Measurements from ENCODE around the gene AUTS2. TPM values are rescaled to one million over a fixed set of nuclear protein-coding genes. Genes with fewer than 3 reads are reported as not detected.

Gene AUTS2
- total RNA-seq, 1 experiment from 2014 or later: not detected

DNA sequence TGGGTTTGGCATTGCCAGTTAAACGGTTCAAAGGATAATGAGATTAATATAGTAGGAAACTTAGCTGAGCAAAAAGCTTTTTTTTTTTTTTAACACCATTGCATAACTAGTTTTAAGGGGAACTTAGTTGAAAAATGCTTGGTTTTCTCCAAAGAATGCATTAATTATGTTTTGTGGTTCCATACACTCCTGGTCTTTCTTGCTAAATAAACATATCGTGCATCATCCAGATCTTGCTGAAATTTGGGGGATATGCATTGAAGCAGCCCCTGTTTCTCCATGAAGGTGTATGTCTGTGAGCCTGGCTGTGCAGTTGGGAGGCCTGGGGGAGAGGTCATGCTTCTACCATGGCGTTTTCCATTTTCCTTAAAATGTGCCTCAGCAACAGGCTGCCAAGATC lies 975.4 kb downstream of the AUTS2 start:
- no peaks in the 10 kb centered on the region for H3K4me1 ChIP-seq (replicated peaks)
- H3K9me3 ChIP-seq (replicated peaks): 0 out of 2 replicates have a peak, but pooled peaks cover 3% of the 10 kb centered on the region
- H3K36me3 ChIP-seq: no peaks in the 10 kb centered on the region
- no peak overlapping the region for H3K27ac ChIP-seq
- DNase-seq (ENCODE audit: low read depth in 1 of 2, low spot score in 2 of 2): no peak
- H3K27me3 ChIP-seq (replicated peaks): no peaks in the 10 kb centered on the region
- H3K4me3 ChIP-seq: no peak overlapping the region

DNA sequence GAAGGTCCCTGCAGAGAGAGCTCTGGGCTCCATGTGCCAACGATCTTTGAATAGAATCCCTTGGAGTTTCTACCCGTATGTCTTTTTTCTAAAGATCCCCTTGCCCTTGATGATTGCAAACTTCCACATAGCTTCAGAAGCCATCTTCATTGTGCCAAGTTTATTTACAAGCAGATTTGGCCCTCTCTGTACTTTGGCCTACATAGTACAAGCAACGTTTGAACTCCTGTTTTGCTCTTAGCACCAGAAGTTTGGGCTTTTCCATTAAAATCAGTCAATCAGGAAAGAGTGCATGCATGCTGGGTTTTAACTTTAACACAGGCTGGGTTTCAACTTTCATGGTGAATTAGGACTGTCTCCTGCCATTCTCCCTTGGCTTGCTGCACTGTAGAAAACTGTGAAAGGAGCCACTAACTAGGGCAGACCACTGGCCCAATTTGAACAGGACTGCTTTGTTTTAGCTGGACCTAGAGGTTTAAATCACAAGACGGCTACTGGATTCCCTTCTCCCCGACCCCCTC lies 976.1 kb downstream of the AUTS2 start:
- H3K4me3 ChIP-seq: no peak overlapping the region
- no peaks in the 10 kb centered on the region for H3K4me1 ChIP-seq (replicated peaks)
- H3K27me3 ChIP-seq (replicated peaks): no peaks in the 10 kb centered on the region
- DNase-seq (ENCODE audit: low read depth in 1 of 2, low spot score in 2 of 2): no peak
- H3K27ac ChIP-seq: no peak overlapping the region
- H3K36me3 ChIP-seq: no peaks in the 10 kb centered on the region
- H3K9me3 ChIP-seq (replicated peaks): 0 out of 2 replicates have a peak, but pooled peaks cover under 1% of the 10 kb centered on the region

DNA sequence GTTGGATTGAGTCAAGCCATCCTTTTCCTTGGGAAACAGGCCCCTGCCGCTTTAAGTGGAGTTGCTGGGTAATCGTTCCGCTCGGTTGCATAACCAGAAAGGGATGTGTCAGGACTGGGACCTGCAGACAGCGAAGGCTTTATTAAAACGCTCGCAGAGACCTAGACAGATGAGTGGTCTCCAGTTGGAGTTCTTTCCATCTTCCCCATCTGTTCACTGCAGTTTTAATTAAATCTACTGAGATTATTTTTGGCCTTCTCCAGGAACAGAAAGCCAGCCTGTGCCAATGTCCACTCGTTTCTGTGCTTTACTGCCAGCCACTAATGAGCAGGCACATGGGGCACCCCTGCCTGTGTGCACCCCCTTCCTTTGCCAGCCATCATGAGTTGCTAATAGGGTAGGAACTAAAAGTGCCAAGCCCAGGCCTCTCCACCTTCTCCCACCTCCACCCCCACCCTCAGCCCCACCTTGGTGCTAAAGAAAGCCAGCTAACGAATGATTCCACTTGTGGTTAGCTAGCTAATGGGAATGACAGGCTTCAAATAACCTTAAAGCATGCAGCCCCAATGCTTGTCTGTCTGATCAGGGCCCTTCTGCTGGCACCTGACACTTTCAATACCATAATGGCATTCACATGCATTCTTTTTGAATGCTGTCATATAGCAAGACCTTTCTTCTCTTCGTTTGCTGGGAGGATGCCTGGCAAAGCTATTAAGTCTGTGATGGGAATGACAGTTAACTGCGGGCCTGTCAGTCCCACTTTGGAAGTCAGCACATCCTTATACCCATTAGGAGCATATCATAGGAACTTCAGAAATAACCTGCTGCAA lies 976.9 kb downstream of the AUTS2 start:
- no peak for DNase-seq (ENCODE audit: low read depth in 1 of 2, low spot score in 2 of 2)
- Histone ChIP-seq H3K27ac (no peak overlapping the region), H3K4me3 (no peak overlapping the region), H3K36me3 (no peaks in the 10 kb centered on the region), H3K9me3 (replicated peaks) (no peaks in the 10 kb centered on the region), H3K4me1 (replicated peaks) (no peaks in the 10 kb centered on the region), H3K27me3 (replicated peaks) (no peaks in the 10 kb centered on the region)

DNA sequence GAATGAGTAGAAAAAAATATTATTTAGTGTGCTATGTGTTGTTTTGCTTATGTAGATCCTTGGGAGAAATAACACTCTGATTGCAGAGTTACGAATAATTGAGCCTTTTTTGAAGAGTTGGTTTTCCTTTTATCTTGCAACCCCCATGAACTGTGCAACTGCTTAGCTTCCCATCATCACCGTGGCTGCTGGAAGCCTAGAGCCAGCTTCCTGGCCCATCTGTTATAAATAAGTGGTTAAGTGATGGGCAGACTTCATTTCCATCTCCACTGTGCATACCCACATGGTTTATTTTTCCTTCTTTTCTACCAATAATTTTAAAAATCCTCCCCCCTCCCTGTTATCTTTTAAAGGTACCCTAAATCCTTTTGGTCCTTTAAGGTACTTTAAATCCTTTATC lies 978.8 kb downstream of the AUTS2 start:
- Histone ChIP-seq H3K9me3 (replicated peaks) (no peaks in the 10 kb centered on the region), H3K36me3 (no peaks in the 10 kb centered on the region), H3K27me3 (replicated peaks) (no peaks in the 10 kb centered on the region), H3K4me3 (no peak overlapping the region), H3K4me1 (replicated peaks) (no peaks in the 10 kb centered on the region), H3K27ac (no peak overlapping the region)
- no peak for DNase-seq (ENCODE audit: low read depth in 1 of 2, low spot score in 2 of 2)

DNA sequence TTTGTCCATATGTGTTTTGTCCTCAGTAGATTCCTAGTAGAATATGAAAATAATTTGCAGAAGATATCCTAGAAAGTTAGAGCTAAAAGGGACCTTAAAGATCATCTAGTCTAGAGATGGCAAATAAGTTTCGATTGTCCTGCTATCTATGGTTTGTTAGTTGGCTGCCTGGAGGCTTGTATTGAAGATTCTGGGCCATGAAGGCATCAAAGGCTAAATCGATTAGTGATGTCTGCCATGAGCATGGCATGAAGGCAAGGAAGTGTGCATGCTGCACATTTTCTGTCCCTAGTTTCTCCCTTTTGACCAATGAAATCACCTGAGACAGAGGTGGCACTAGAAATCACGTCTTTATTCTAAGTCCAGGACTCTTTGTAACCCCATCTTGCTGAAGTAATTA lies 979.9 kb downstream of the AUTS2 start:
- Histone ChIP-seq H3K27me3 (replicated peaks) (no peaks in the 10 kb centered on the region), H3K4me1 (replicated peaks) (no peaks in the 10 kb centered on the region), H3K9me3 (replicated peaks) (no peaks in the 10 kb centered on the region), H3K36me3 (no peaks in the 10 kb centered on the region), H3K27ac (no peak overlapping the region), H3K4me3 (no peak overlapping the region)
- no peak for DNase-seq (ENCODE audit: low read depth in 1 of 2, low spot score in 2 of 2)

DNA sequence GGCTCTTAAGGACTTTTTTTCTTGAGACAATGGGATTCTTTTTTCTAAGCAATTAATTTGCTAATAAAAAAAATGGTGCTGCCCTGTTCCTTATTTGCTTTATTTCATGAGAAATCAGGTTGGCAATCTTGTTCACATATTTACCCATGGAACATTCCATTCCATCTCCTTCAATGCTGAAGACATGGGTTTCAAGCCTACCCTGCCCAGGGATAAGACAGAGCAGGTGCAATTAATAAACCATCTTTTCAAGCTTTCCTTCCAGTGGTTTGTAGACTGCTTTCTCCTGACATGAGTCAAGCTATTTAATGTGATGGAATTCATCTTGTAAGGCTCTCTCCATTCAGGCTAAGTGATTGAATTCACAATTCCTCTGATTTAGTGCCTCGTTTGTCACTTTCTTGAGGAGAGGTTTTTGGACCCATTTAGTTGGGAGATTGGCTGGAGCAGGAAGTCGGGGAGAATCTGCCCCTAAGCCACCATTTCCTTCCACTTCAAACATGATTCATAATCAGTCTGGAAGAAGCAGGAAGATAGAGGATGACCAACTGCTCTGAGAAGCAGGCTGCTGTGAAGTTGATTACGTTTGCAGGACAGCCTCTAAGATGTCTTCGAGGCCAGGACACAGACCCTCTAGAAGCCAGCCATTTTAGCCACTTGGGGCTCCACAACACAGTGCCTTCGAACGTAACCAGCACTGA lies 981.3 kb downstream of the AUTS2 start:
- H3K27me3 ChIP-seq (replicated peaks): no peaks in the 10 kb centered on the region
- DNase-seq (ENCODE audit: low read depth in 1 of 2, low spot score in 2 of 2): no peak
- no peak overlapping the region for H3K27ac ChIP-seq
- no peaks in the 10 kb centered on the region for H3K9me3 ChIP-seq (replicated peaks)
- H3K4me1 ChIP-seq (replicated peaks): no peaks in the 10 kb centered on the region
- no peak overlapping the region for H3K4me3 ChIP-seq
- no peaks in the 10 kb centered on the region for H3K36me3 ChIP-seq

DNA sequence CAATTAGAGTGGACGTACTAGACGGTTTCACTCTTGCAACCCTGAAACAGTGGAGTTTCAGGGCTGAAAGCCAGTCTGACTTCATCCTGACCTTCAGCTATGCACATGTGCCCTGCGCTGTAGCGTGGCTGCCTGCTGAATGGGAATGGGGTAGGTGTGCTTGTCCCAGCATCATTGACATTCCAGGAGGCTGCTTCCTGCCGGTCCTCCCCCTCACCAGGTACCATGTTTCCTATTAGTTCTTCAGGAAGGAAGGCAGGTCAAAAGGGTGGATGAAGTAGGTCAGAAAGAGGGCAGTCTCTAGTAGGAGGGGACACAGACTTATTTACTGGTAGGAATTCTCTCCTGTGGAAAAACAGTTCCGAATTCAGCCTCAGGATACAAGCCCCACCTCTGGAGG lies 981.9 kb downstream of the AUTS2 start:
- no peaks in the 10 kb centered on the region for H3K36me3 ChIP-seq
- H3K4me1 ChIP-seq (replicated peaks): no peaks in the 10 kb centered on the region
- H3K27me3 ChIP-seq (replicated peaks): no peaks in the 10 kb centered on the region
- no peak for DNase-seq (ENCODE audit: low read depth in 1 of 2, low spot score in 2 of 2)
- no peaks in the 10 kb centered on the region for H3K9me3 ChIP-seq (replicated peaks)
- H3K4me3 ChIP-seq: no peak overlapping the region
- no peak overlapping the region for H3K27ac ChIP-seq

DNA sequence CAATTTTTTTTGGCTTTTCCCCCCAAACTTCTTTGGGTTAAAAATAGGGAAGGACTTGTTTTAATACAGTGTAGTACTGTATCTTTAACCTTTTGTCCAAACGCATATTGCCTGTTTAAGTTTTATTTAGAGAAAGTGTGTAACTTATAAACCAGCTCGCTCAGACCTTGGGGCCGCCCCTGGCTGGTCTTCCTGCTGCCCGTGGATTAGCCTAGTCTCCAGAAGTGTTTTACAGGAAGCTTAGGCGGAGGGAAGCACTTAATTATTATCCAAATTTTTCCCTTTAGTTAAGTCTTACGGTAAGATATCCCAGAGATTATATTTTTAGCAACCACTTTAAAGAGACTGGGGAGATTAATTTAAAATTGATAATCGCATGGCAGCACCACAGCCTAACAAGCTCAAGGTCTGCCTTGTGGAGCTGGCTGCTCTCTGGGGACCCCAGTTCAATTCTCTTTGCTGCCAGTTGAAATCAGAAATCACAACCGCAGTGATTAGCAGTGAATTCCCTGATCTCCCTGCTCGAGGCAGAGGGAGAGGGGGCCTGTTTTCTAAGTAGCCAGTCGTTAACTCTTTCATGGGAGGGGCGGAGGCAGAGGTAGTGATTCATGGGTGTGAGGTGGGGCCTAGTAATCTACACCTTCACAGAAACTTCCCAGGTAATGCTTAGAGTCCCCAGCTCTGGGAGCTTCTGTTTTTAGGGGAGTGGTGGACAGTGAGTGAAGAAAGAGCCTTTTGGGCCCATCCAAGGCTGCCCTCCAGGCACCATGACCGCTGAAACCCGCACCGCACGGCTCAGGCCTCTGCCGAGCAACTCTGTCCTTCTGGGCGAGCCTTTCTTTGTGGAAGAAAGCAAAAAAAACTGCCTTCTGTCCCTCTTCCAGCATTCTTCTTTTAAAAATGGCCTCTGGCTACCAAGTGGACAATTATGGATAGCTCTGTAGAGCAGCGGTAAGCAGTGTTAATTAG lies 984.9 kb downstream of the AUTS2 start:
- Histone ChIP-seq H3K27ac (no peak overlapping the region), H3K9me3 (replicated peaks) (no peaks in the 10 kb centered on the region), H3K4me1 (replicated peaks) (no peaks in the 10 kb centered on the region), H3K4me3 (no peak overlapping the region), H3K36me3 (no peaks in the 10 kb centered on the region), H3K27me3 (replicated peaks) (no peaks in the 10 kb centered on the region)
- no peak for DNase-seq (ENCODE audit: low read depth in 1 of 2, low spot score in 2 of 2)

DNA sequence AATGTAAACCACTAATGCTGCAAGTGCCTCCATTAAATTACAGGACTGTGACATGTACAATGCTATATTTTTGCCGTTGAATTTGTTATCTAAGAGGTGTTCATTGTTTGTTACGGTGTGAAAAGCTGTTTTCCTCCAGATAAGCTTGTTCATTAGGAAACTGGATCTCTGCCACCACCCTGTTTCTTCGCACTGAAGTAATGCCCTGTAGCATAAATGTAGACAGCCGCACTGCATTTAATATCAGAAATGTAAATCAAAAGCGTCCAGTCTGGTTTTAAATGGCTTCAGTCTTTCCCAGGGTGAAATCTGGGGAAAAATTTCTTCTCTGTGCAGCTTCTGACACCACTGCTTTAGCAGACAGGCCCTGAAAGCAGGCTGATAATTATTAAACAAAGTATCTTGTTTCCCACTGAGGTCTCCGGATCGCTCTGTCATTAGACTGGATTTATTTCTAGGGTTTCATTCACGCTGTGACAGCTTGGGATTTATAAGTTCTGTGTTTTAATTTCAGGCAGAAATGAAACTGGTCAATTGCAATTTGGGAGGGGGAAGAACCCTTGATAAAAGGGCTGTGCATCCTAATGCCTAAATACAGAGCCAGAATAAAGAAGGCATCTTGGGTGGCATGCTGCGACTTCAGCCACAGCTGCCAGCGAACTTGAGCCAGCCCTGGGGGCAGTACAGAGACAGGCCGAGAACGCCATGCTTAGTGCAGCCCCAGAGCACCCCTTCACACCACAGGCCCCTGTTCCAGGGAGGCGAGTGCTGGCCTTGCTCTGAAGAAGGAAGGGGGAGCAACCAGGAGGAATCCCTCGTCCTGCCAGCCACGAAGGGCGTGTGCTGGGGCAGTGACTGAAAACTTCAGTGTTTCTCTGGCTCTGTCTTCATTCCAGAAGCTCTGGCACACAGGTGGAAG lies 985.9 kb downstream of the AUTS2 start:
- Histone ChIP-seq H3K9me3 (replicated peaks) (no peaks in the 10 kb centered on the region), H3K4me3 (no peak overlapping the region), H3K4me1 (replicated peaks) (no peaks in the 10 kb centered on the region), H3K27ac (no peak overlapping the region), H3K27me3 (replicated peaks) (no peaks in the 10 kb centered on the region), H3K36me3 (no peaks in the 10 kb centered on the region)
- no peak for DNase-seq (ENCODE audit: low read depth in 1 of 2, low spot score in 2 of 2)

DNA sequence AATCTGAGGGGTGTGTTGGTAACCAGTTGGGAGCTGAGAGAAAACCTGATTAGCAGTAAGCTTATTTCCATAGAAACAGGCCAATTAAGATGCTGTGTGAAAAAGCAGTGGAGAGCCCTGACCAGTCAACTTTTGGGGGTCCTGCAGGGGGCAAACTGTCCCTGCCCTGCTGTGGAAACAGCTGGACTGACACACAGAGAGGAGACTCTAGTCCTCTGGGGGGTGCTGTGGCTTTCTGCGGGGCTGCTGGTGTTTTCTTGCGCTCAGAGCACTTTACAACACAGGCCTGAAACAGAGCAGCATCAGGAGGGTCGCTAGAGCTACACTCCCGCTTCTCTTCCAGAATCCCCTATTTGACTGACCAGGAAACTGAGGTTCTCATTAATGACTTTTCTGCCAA lies 986.8 kb downstream of the AUTS2 start:
- H3K9me3 ChIP-seq (replicated peaks): no peaks in the 10 kb centered on the region
- H3K4me1 ChIP-seq (replicated peaks): no peaks in the 10 kb centered on the region
- H3K4me3 ChIP-seq: no peak overlapping the region
- DNase-seq (ENCODE audit: low read depth in 1 of 2, low spot score in 2 of 2): no peak
- no peaks in the 10 kb centered on the region for H3K27me3 ChIP-seq (replicated peaks)
- H3K36me3 ChIP-seq: no peaks in the 10 kb centered on the region
- no peak overlapping the region for H3K27ac ChIP-seq

DNA sequence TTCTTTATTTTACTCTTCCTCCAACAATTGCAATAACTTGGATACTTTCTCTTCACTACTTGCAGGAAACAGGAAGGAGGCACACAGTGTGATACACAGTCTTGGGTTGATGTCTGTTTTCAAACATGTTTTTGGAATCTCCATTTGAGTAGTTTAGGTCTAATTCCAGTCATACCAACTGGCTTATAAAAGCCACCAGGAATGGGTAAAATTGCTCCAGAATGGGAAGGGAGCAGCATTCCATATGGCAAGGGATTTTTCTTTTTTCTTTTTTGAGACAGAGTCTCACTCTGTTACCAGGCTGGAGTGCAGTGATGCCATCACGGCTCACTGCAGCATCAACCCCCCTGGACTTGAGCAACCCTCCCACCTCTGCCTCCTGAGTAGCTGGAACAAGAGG lies 988.5 kb downstream of the AUTS2 start:
- H3K27me3 ChIP-seq (replicated peaks): no peaks in the 10 kb centered on the region
- H3K36me3 ChIP-seq: no peaks in the 10 kb centered on the region
- H3K4me3 ChIP-seq: no peak overlapping the region
- no peak overlapping the region for H3K27ac ChIP-seq
- no peak for DNase-seq (ENCODE audit: low read depth in 1 of 2, low spot score in 2 of 2)
- H3K9me3 ChIP-seq (replicated peaks): no peaks in the 10 kb centered on the region
- no peaks in the 10 kb centered on the region for H3K4me1 ChIP-seq (replicated peaks)

DNA sequence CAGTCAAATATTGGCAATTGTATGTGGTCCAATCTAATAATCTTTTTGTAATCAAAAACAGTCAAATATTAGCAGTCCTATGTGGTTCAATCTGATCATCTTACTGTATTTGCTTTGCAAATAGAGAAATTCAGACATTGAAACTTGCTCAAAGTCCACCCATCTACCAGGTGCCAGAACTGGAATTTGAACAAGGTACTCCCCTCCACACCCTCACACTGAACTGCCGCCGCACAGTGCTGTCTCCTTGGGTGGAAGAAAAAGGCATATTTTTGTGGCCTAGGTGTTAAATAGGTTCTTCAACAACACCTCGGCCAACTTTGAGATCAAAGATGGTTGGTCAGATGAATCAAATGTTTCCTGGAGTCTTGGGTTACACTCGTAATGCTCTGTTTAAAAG lies 989.5 kb downstream of the AUTS2 start:
- H3K27ac ChIP-seq: no peak overlapping the region
- no peak for DNase-seq (ENCODE audit: low read depth in 1 of 2, low spot score in 2 of 2)
- no peaks in the 10 kb centered on the region for H3K9me3 ChIP-seq (replicated peaks)

More for the DNA sequence above, 989.5 kb downstream of the AUTS2 start:
- no peak overlapping the region for H3K4me3 ChIP-seq
- no peaks in the 10 kb centered on the region for H3K36me3 ChIP-seq
- no peaks in the 10 kb centered on the region for H3K27me3 ChIP-seq (replicated peaks)
- no peaks in the 10 kb centered on the region for H3K4me1 ChIP-seq (replicated peaks)

All from SJSA1 (cell line).